Activated T-helper 17 cell treated with anti-CD3 and anti-CD28 coated beads, Interleukin-2, amount 50 U/mL, for 72 hours (primary cell): ENCODE measurements around the gene URI1. TPM values are rescaled to one million over a fixed set of nuclear protein-coding genes. Genes with fewer than 3 reads are reported as not detected.

Experiments used
- ATAC-seq: fragments of 150-1000 bp; cut with Tn5 transposase; replicated peaks from 2 replicates; pipeline ENCODE4 v1.10.0; 2021; ENCODE audit warnings: mild to moderate bottlenecking, moderate library complexity
- H3K27ac Mint-ChIP-seq: one replicate; pipeline ENCODE4 v1.8.0; 2022; ENCODE audit warnings: mixed read lengths
- H3K27me3 Mint-ChIP-seq: one replicate; pipeline ENCODE4 v1.8.0; 2022; ENCODE audit warnings: mixed read lengths
- H3K36me3 Mint-ChIP-seq: one replicate; pipeline ENCODE4 v1.8.0; 2022; ENCODE audit warnings: low read depth, mild to moderate bottlenecking, mixed read lengths
- H3K4me1 Mint-ChIP-seq: one replicate; pipeline ENCODE4 v1.8.0; 2022; ENCODE audit warnings: mixed read lengths
- H3K4me3 Mint-ChIP-seq: one replicate; pipeline ENCODE4 v1.8.0; 2022; ENCODE audit warnings: mild to moderate bottlenecking, mixed read lengths
- H3K9me3 Mint-ChIP-seq: one replicate; pipeline ENCODE4 v1.8.0; 2022; ENCODE audit warnings: mixed read lengths
- total RNA-seq, 2 donors: library from RNA; stranded (reverse); gene quantifications; one replicate each; pipeline ENCODE4 v1.2.3, GENCODE V29; 2022

URI1 gene
- total RNA-seq, 2 donors from 2014 or later = 61.8 to 72.8 TPM

- no peak for ATAC-seq
- Mint-ChIP-seq H3K9me3 (peaks cover 4% of the 10 kb centered on the region), H3K27ac (no peak overlapping the region), H3K4me1 (peaks cover under 1% of the 10 kb centered on the region), H3K36me3 (no peaks in the 10 kb centered on the region), H3K4me3 (no peak overlapping the region), H3K27me3 (no peaks in the 10 kb centered on the region)
Observed at GRCh38 chr19:30056580-30056979, 114.5 kb downstream of the URI1 start.

GRCh38 chr19:30059741-30060457 is 117.9 kb downstream of the URI1 start:
- no peaks in the 10 kb centered on the region for H3K4me1 Mint-ChIP-seq
- H3K27ac Mint-ChIP-seq = no peak overlapping the region
- H3K9me3 Mint-ChIP-seq = peaks cover 4% of the 10 kb centered on the region
- H3K27me3 Mint-ChIP-seq = no peaks in the 10 kb centered on the region
- H3K36me3 Mint-ChIP-seq = no peaks in the 10 kb centered on the region
- no peak overlapping the region for H3K4me3 Mint-ChIP-seq
- no peak for ATAC-seq

GRCh38 chr19:30060531-30061222 is 118.6 kb downstream of the URI1 start:
- Mint-ChIP-seq H3K4me1 (no peaks in the 10 kb centered on the region), H3K36me3 (no peaks in the 10 kb centered on the region), H3K9me3 (peaks cover 4% of the 10 kb centered on the region), H3K27me3 (no peaks in the 10 kb centered on the region), H3K27ac (no peak overlapping the region), H3K4me3 (no peak overlapping the region)
- ATAC-seq = no peak

- no peaks in the 10 kb centered on the region for H3K27me3 Mint-ChIP-seq
- no peak overlapping the region for H3K27ac Mint-ChIP-seq
- ATAC-seq = no peak
- no peak overlapping the region for H3K4me3 Mint-ChIP-seq
- peaks cover 4% of the 10 kb centered on the region for H3K9me3 Mint-ChIP-seq
- no peaks in the 10 kb centered on the region for H3K4me1 Mint-ChIP-seq
- H3K36me3 Mint-ChIP-seq = no peaks in the 10 kb centered on the region
Observed at GRCh38 chr19:30061223-30062064, 119.4 kb downstream of the URI1 start.

- H3K4me1 Mint-ChIP-seq = no peaks in the 10 kb centered on the region
- no peaks in the 10 kb centered on the region for H3K27me3 Mint-ChIP-seq
- no peak for ATAC-seq
- peaks cover 4% of the 10 kb centered on the region for H3K9me3 Mint-ChIP-seq
- no peaks in the 10 kb centered on the region for H3K36me3 Mint-ChIP-seq
- H3K4me3 Mint-ChIP-seq = no peak overlapping the region
- H3K27ac Mint-ChIP-seq = no peak overlapping the region
Observed at GRCh38 chr19:30062065-30062906, 120.2 kb downstream of the URI1 start.

GRCh38 chr19:30062907-30063649 is 121.0 kb downstream of the URI1 start:
- Mint-ChIP-seq H3K27ac (no peak overlapping the region), H3K36me3 (no peaks in the 10 kb centered on the region), H3K4me1 (no peaks in the 10 kb centered on the region), H3K9me3 (no peaks in the 10 kb centered on the region), H3K4me3 (no peak overlapping the region), H3K27me3 (peaks cover 3% of the 10 kb centered on the region)
- ATAC-seq = no peak

GRCh38 chr19:30063650-30064347 is 121.8 kb downstream of the URI1 start:
- no peaks in the 10 kb centered on the region for H3K4me1 Mint-ChIP-seq
- H3K27ac Mint-ChIP-seq = no peak overlapping the region
- H3K27me3 Mint-ChIP-seq = peaks cover 3% of the 10 kb centered on the region
- ATAC-seq = no peak
- H3K9me3 Mint-ChIP-seq = no peaks in the 10 kb centered on the region
- no peak overlapping the region for H3K4me3 Mint-ChIP-seq
- no peaks in the 10 kb centered on the region for H3K36me3 Mint-ChIP-seq

- ATAC-seq = no peak
- H3K4me1 Mint-ChIP-seq = no peaks in the 10 kb centered on the region
- H3K36me3 Mint-ChIP-seq = no peaks in the 10 kb centered on the region
- H3K4me3 Mint-ChIP-seq = no peak overlapping the region
- H3K9me3 Mint-ChIP-seq = no peaks in the 10 kb centered on the region
- no peak overlapping the region for H3K27ac Mint-ChIP-seq
- peaks cover 3% of the 10 kb centered on the region for H3K27me3 Mint-ChIP-seq
Observed at GRCh38 chr19:30064348-30064699, 122.3 kb downstream of the URI1 start.

- H3K27me3 Mint-ChIP-seq = peaks cover 3% of the 10 kb centered on the region
- H3K27ac Mint-ChIP-seq = no peak overlapping the region
- no peaks in the 10 kb centered on the region for H3K4me1 Mint-ChIP-seq
- no peaks in the 10 kb centered on the region for H3K36me3 Mint-ChIP-seq
- H3K4me3 Mint-ChIP-seq = no peak overlapping the region
- H3K9me3 Mint-ChIP-seq = no peaks in the 10 kb centered on the region
- ATAC-seq = no peak
Observed at GRCh38 chr19:30064771-30065494, 122.9 kb downstream of the URI1 start.

GRCh38 chr19:30065680-30066606 is 123.9 kb downstream of the URI1 start:
- Mint-ChIP-seq H3K27me3 (peaks cover 3% of the 10 kb centered on the region), H3K36me3 (no peaks in the 10 kb centered on the region), H3K27ac (no peak overlapping the region), H3K4me3 (no peak overlapping the region), H3K4me1 (no peaks in the 10 kb centered on the region), H3K9me3 (no peaks in the 10 kb centered on the region)
- no peak for ATAC-seq
